ENCODE measurements around the gene ERMARD.
A peak's percentile ranks its signal among the peaks of the same experiment; 100 is the strongest.

ERMARD gene

DNA sequence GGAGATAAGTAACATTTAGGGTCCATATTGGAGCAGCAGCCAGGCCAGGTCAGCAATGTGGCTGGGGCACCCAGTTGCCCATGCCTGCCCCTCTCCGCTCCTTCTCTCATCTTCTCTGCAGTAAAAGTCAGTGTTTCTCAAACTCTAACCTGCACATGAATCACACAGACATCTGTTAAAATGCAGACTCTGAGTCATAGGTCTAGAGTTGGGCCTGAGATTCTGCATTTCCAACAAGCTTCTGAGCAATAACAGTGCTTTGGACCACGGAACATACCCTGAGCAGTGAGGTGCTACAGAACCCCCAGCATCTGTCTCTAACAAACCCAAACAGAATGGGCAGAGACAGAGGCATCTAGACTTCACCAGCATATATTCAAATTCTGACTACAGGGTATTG, 37.2 kb upstream of the ERMARD start:
- DNase-seq (ENCODE audit: low read depth) = no peak
- no peak for TF ChIP-seq CTCF (IDR thresholded peaks at IDR 0.05; ENCODE audit: control insufficient read depth, extremely low read depth, insufficient read depth)
- H3K4me3 ChIP-seq (ENCODE audit: low read depth, low read length) = no peak overlapping the region

DNA sequence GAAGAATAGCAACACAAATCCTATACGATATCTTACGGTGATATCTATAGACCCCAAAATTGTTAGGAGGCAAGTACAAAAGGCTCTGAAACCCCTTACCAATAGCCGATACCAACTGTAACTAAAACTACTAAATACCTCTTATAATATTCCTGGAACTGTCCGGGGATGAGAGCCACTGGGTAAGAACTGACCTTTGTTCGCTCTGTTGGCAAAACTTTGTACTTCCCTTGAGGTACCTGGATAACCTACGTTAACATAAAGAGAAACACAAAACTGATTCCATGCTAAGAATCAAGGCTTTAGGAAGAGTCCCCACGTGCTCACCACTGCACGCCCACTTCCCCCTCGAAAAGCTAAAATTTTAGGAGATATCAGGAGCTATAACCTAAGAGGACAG, 36.8 kb upstream of the ERMARD start:
- TF ChIP-seq CTCF (IDR thresholded peaks at IDR 0.05; ENCODE audit: control insufficient read depth, extremely low read depth, insufficient read depth) = no peak

DNA sequence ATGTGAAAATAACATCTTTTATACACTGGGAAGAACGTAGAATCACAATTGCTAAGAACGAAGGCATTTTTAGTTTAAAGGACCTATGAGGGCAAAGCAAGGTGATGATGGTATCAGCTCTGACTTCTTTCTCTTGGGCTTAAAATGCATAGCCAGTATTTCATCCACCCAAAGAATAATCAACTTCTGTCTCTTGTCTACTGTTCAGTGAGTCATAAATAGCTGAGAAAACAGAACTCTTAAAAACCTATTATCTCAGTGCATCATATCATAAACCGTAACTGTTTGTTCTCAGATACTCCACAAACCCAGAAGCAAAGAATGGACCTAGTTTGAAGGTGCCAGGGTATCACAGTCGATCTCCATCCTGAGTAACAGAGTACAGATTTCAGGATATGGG, 32.3 kb upstream of the ERMARD start:
- no peak for DNase-seq (ENCODE audit: low read depth)
- TF ChIP-seq CTCF (IDR thresholded peaks at IDR 0.05; ENCODE audit: control insufficient read depth, extremely low read depth, insufficient read depth) = no peak
- H3K4me3 ChIP-seq (ENCODE audit: low read depth, low read length) = no peak overlapping the region

More for the DNA sequence above, 36.8 kb upstream of the ERMARD start:
- DNase-seq (ENCODE audit: low read depth) = no peak
- no peak overlapping the region for H3K4me3 ChIP-seq (ENCODE audit: low read depth, low read length)

DNA sequence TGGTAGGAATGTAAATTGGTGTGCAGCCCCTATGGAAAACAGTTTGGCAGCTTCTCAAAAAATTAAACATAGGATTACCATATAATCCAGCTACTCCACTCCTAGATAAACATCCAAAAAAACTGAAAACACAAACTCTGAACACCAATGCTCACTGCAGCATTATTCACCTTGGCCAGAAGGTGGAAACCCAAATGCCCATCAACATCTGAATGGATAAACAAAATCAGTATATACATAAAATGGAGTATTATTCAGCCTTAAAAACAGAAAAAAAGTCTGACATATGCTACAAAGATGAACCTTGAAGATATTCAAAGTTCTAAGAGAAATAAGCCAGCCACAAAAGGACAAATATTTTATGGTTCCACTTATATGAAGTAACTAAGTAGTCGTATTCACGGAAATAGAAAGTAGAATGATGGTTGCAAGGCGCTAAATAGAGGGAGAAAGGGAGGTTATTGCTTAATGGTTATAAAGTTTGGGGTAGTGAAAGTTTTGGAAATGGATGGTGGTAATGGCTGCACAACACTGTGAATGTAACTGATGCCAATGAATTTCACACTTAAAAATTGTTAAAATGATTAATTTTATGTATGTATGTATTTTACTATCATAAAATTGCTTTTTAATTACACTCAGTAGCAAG, 31.1 kb upstream of the ERMARD start:
- no peak overlapping the region for H3K4me3 ChIP-seq (ENCODE audit: low read depth, low read length)

DNA sequence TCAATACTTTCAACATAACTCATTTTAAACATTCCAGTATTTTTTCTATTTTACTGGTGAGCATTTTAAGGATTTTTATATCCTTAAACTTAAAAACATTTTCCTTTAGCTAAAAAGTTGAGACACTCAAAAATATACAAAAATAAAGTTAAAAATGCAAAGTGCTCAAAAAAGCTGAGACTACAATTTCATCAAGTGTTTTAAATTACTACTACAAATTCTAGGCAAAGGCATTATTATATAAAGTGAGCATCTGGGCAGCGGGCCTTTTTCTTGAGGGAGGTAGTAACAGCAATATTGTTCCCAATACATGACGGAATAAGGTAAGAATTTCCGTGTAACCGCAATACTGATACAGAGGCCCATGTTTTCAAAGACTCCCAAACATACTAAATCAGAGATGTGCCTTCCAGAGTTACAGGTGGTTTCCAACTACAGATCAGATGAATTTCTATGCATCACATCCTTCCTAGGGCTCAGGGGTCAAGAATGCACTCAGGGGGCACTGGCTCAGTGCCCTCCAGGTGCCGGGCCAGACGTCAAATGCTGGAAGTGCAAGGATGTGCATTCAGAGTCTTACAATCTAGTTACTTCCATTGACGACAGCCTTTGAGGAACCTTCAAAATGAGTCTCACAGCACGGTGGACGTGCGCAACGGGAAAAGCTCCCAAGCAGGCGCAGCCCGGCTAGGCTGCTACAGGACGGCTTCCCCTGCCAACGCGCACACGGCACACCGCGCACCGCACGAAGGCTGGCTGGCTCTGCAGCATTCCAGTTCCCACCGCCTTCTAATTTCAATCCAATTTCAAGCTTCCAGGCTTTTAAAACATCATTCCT, 28.8 kb upstream of the ERMARD start:
- peak overlapping the region; percentile 78 for H3K4me3 ChIP-seq (ENCODE audit: low read depth, low read length)
- DNase-seq (ENCODE audit: low read depth) = peak; percentile 22
- TF ChIP-seq CTCF (IDR thresholded peaks at IDR 0.05; ENCODE audit: control insufficient read depth, extremely low read depth, insufficient read depth) = no peak

More for the DNA sequence above, 31.1 kb upstream of the ERMARD start:
- peak; percentile 13; the same call in 1 of the 2 replicates for TF ChIP-seq CTCF (IDR thresholded peaks at IDR 0.05; ENCODE audit: control insufficient read depth, extremely low read depth, insufficient read depth)
- no peak for DNase-seq (ENCODE audit: low read depth)

GRCh38 chr6:169723200-169723909, 28.1 kb upstream of the ERMARD start:
- H3K4me3 ChIP-seq (ENCODE audit: low read depth, low read length) = peak overlapping the region; percentile 78
- no peak for TF ChIP-seq CTCF (IDR thresholded peaks at IDR 0.05; ENCODE audit: control insufficient read depth, extremely low read depth, insufficient read depth)
- peak; percentile 17 for DNase-seq (ENCODE audit: low read depth)
